HEK293 (cell line): ENCODE data around the gene CSNK1G3.
A peak's percentile ranks its signal among the peaks of the same experiment; 100 is the strongest.

Experiments
- CTCF ChIA-PET: fragments of 350-600 bp; formaldehyde crosslinking; extraction: SDS; loops from one replicate; lab custom pipeline; 2021; ENCODE audit warnings: antibody characterized with exemption; lab: Yijun Ruan, JAX
- POLR2A ChIA-PET: fragments of 300-600 bp; formaldehyde crosslinking; extraction: SDS; loops from one replicate; lab custom pipeline; 2020; ENCODE audit warnings: antibody characterized with exemption, inconsistent platforms; lab: Yijun Ruan, JAX
- H3K27ac ChIP-seq: fragments of 200-500 bp; sonication (Bioruptor generic); 2 replicates; pipeline ENCODE4 v1.5.1; 2014; ENCODE audit warnings: low read depth, low read length, control low read depth, inconsistent platforms; ENCODE audit errors: extremely low read depth
- H3K36me3 ChIP-seq, 2 experiments: fragments of 200-500 bp in 1 of 2; sonication (Bioruptor generic) in 1 of 2; 1 replicate in 1 of 2; 2 replicates in 1 of 2; pipeline ENCODE4 v1.5.1; 2014 to 2017; ENCODE audit warnings: inconsistent platforms in 2 of 2, low read length in 2 of 2; ENCODE audit not compliant: control insufficient read depth in 2 of 2, insufficient read depth in 1 of 2
- H3K4me1 ChIP-seq: fragments of 200-500 bp; sonication (Bioruptor generic); 2 replicates; pipeline ENCODE4 v1.5.1; 2014; ENCODE audit warnings: mild to moderate bottlenecking, low read length, inconsistent platforms; ENCODE audit not compliant: control insufficient read depth, insufficient read depth
- H3K4me3 ChIP-seq: 2 replicates; pipeline ENCODE4 v1.5.1; 2011; ENCODE audit warnings: low read depth, mild to moderate bottlenecking, control low read depth, low read length, moderate library complexity
- H3K9me3 ChIP-seq: fragments of 200-500 bp; sonication (Bioruptor generic); 2 replicates; pipeline ENCODE4 v1.5.1; 2014; ENCODE audit warnings: low read depth, low read length, inconsistent platforms; ENCODE audit not compliant: control insufficient read depth, insufficient read depth
- HOXA7 ChIP-seq: sonication (generic); formaldehyde crosslinking; IDR thresholded peaks from 2 replicates; pipeline ENCODE4 v1.8.1; 2022; ENCODE audit warnings: missing genetic modification reagents, borderline replicate concordance
- KLF7 ChIP-seq: fragments of 450-650 bp; formaldehyde crosslinking; IDR thresholded peaks from 2 replicates; pipeline ENCODE4 v1.5.1; 2016; ENCODE audit warnings: missing biosample characterization, missing genetic modification characterization, borderline replicate concordance
- KLF8 ChIP-seq: fragments of 450-650 bp; formaldehyde crosslinking; IDR thresholded peaks from 2 replicates; pipeline ENCODE4 v1.5.1; 2016; ENCODE audit warnings: missing biosample characterization, missing genetic modification characterization
- OVOL3 ChIP-seq: fragments of 450-650 bp; formaldehyde crosslinking; IDR thresholded peaks from 2 replicates; pipeline ENCODE4 v1.5.1; 2016; ENCODE audit warnings: missing biosample characterization, missing genetic modification characterization
- PATZ1 ChIP-seq: fragments of 450-650 bp; formaldehyde crosslinking; IDR thresholded peaks from 2 replicates; pipeline ENCODE4 v1.5.1; 2016; ENCODE audit warnings: missing biosample characterization, missing genetic modification characterization
- RBAK ChIP-seq: fragments of 450-650 bp; formaldehyde crosslinking; IDR thresholded peaks from 2 replicates; pipeline ENCODE4 v1.5.1; 2016; ENCODE audit warnings: missing biosample characterization, missing genetic modification characterization
- SETDB1 ChIP-seq: IDR thresholded peaks from one replicate; pipeline ENCODE4 v1.6.1; 2017; ENCODE audit warnings: mild to moderate bottlenecking, low read length, moderate library complexity, mixed read lengths; ENCODE audit not compliant: insufficient read length
- TRIM28 ChIP-seq: IDR thresholded peaks from 2 replicates; pipeline ENCODE4 v1.6.1; 2011; ENCODE audit warnings: low read length, control low read depth, borderline replicate concordance
- ZFHX2 ChIP-seq: fragments of 450-650 bp; formaldehyde crosslinking; conservative IDR thresholded peaks from 2 replicates; pipeline ENCODE4 v1.5.1; 2016; ENCODE audit warnings: missing biosample characterization, missing genetic modification characterization
- ZNF133 ChIP-seq: fragments of 450-650 bp; formaldehyde crosslinking; IDR thresholded peaks from 2 replicates; pipeline ENCODE4 v1.5.1; 2016; ENCODE audit warnings: missing biosample characterization, missing genetic modification characterization
- ZNF138 ChIP-seq: fragments of 450-650 bp; formaldehyde crosslinking; IDR thresholded peaks from 2 replicates; pipeline ENCODE4 v1.5.1; 2016; ENCODE audit warnings: missing biosample characterization, missing genetic modification characterization, borderline replicate concordance
- ZNF19 ChIP-seq: fragments of 450-650 bp; formaldehyde crosslinking; IDR thresholded peaks from 2 replicates; pipeline ENCODE4; 2016; ENCODE audit warnings: missing biosample characterization, missing genetic modification characterization, low read depth
- ZNF202 ChIP-seq: fragments of 450-650 bp; formaldehyde crosslinking; IDR thresholded peaks from 2 replicates; pipeline ENCODE4 v1.5.1; 2016; ENCODE audit warnings: missing biosample characterization, missing genetic modification characterization, borderline replicate concordance
- ZNF341 ChIP-seq: fragments of 450-650 bp; formaldehyde crosslinking; IDR thresholded peaks from 2 replicates; pipeline ENCODE4; 2016; ENCODE audit warnings: low read depth, missing biosample characterization, missing genetic modification characterization
- ZNF366 ChIP-seq: fragments of 450-650 bp; formaldehyde crosslinking; conservative IDR thresholded peaks from 2 replicates; pipeline ENCODE4 v1.5.1; 2016; ENCODE audit warnings: missing biosample characterization, missing genetic modification characterization
- ZNF48 ChIP-seq: fragments of 450-650 bp; formaldehyde crosslinking; IDR thresholded peaks from 2 replicates; pipeline ENCODE4 v1.5.1; 2016; ENCODE audit warnings: missing biosample characterization, missing genetic modification characterization
- ZNF510 ChIP-seq: fragments of 450-650 bp; formaldehyde crosslinking; IDR thresholded peaks from 2 replicates; pipeline ENCODE4 v1.5.1; 2018; ENCODE audit warnings: mild to moderate bottlenecking, missing genetic modification characterization, missing biosample characterization; ENCODE audit not compliant: insufficient replicate concordance
- ZNF529 ChIP-seq: fragments of 450-650 bp; formaldehyde crosslinking; IDR thresholded peaks from 2 replicates; pipeline ENCODE4 v1.5.1; 2017; ENCODE audit warnings: missing genetic modification characterization, missing biosample characterization; ENCODE audit not compliant: insufficient replicate concordance
- ZNF555 ChIP-seq: fragments of 450-650 bp; formaldehyde crosslinking; conservative IDR thresholded peaks from 2 replicates; pipeline ENCODE4 v1.5.1; 2017; ENCODE audit warnings: missing biosample characterization, mild to moderate bottlenecking, missing genetic modification characterization, inconsistent platforms
- ZNF561 ChIP-seq: fragments of 450-650 bp; IDR thresholded peaks from 2 replicates; pipeline ENCODE4 v1.5.1; 2018; ENCODE audit warnings: missing biosample characterization, missing genetic modification characterization, borderline replicate concordance
- ZNF654 ChIP-seq: fragments of 450-650 bp; formaldehyde crosslinking; IDR thresholded peaks from 2 replicates; pipeline ENCODE4 v1.5.1; 2016; ENCODE audit warnings: low read depth, missing biosample characterization, missing genetic modification characterization
- ZNF776 ChIP-seq: fragments of 450-650 bp; formaldehyde crosslinking; IDR thresholded peaks from 2 replicates; pipeline ENCODE4 v1.5.0; 2017; ENCODE audit warnings: missing biosample characterization, missing genetic modification characterization, borderline replicate concordance
- ZSCAN30 ChIP-seq: fragments of 450-650 bp; IDR thresholded peaks from 2 replicates; pipeline ENCODE4 v1.5.1; 2018; ENCODE audit warnings: missing biosample characterization, mild to moderate bottlenecking, missing genetic modification characterization, moderate library complexity
- TF ChIP-seq, protein P1 (sequence below): fragments of 450-650 bp; formaldehyde crosslinking; IDR thresholded peaks from 2 replicates; pipeline ENCODE4 v1.5.1; 2017; ENCODE audit warnings: missing biosample characterization, missing genetic modification characterization

CSNK1G3 gene

GRCh38 chr5:123659495-123659894, 147.5 kb downstream of the CSNK1G3 start:
- TF ChIP-seq ZNF48 (tag by site-specific recombination) (no peak), ZSCAN30 (tag by site-specific recombination) (no peak), ZFHX2 (tag by site-specific recombination) (no peak), ZNF654 (tag by site-specific recombination) (no peak), ZNF202 (no peak), ZNF138 (tag by site-specific recombination) (no peak), ZNF561 (tag by site-specific recombination) (no peak), KLF7 (tag by site-specific recombination) (no peak), ZNF19 (tag by site-specific recombination) (no peak), ZNF366 (tag by site-specific recombination) (no peak), PATZ1 (tag by site-specific recombination) (no peak), OVOL3 (no peak), ZNF341 (tag by site-specific recombination) (no peak)
- TF ChIP-seq, protein P1, sequence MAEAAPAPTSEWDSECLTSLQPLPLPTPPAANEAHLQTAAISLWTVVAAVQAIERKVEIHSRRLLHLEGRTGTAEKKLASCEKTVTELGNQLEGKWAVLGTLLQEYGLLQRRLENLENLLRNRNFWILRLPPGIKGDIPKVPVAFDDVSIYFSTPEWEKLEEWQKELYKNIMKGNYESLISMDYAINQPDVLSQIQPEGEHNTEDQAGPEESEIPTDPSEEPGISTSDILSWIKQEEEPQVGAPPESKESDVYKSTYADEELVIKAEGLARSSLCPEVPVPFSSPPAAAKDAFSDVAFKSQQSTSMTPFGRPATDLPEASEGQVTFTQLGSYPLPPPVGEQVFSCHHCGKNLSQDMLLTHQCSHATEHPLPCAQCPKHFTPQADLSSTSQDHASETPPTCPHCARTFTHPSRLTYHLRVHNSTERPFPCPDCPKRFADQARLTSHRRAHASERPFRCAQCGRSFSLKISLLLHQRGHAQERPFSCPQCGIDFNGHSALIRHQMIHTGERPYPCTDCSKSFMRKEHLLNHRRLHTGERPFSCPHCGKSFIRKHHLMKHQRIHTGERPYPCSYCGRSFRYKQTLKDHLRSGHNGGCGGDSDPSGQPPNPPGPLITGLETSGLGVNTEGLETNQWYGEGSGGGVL (tag by site-specific recombination) = no peak
- H3K36me3 ChIP-seq = no peaks in the 10 kb centered on the region
- POLR2A ChIA-PET = no interaction called here
- no peak overlapping the region for H3K4me3 ChIP-seq
- no peaks in the 10 kb centered on the region for H3K9me3 ChIP-seq
- no peak overlapping the region for H3K27ac ChIP-seq
- H3K4me1 ChIP-seq = no peaks in the 10 kb centered on the region
- CTCF ChIA-PET = no interaction called here

DNA sequence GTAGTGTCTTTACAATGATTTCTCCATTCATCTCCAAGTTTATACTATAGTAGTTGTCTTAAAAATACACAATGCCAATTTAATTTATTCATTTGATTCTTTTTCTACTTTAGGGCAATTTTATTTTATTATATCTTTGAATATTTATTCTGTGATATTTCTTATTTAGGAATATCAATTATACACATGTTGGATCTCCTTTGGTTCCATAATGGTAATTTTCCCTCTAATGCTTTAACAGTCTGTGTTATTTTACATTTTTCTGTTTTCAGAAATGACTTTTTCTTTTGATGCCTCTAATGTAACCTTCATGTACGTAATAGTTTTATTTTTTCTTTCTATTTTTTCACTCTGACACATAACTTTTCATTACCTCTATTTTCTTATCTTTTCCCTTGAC, 153.0 kb downstream of the CSNK1G3 start:
- Histone ChIP-seq H3K4me1 (no peaks in the 10 kb centered on the region), H3K36me3 (no peaks in the 10 kb centered on the region), H3K4me3 (no peak overlapping the region)
- ChIA-PET CTCF (interaction anchor here (0.5 kb wide), 1 partner anchor 1387 kb away, joined by 3 read pairs; no protein-coding TSS in a partner anchor), POLR2A (no interaction called here)
- TF ChIP-seq ZNF776 (tag by site-specific recombination) (no peak), HOXA7 (CRISPR knock-in tag) (no peak), ZNF555 (no peak), ZNF510 (peak; percentile 6), KLF8 (tag by site-specific recombination) (no peak), RBAK (no peak), ZNF133 (peak; percentile 100), TRIM28 (0 out of 2 replicates have a peak, but pooled peaks have one; percentile 21), SETDB1 (peak; percentile 87), ZNF529 (tag by site-specific recombination) (peak; percentile 13)
- TF ChIP-seq, all 188 proteins: peak for 5
- Histone ChIP-seq H3K27ac (no peak overlapping the region), H3K9me3 (no peaks in the 10 kb centered on the region; the same call in 1 of the 2 replicates)
